HG02610 (cell line): Measurements from ENCODE around the gene TCERG1L.

Experiments
- ATAC-seq: cut with Tn5 transposase; IDR thresholded peaks from one replicate; pipeline ENCODE4 v1.9.1; 2021; ENCODE audit warnings: mild to moderate bottlenecking, moderate library complexity; ENCODE audit not compliant: unreplicated experiment

Gene TCERG1L

DNA sequence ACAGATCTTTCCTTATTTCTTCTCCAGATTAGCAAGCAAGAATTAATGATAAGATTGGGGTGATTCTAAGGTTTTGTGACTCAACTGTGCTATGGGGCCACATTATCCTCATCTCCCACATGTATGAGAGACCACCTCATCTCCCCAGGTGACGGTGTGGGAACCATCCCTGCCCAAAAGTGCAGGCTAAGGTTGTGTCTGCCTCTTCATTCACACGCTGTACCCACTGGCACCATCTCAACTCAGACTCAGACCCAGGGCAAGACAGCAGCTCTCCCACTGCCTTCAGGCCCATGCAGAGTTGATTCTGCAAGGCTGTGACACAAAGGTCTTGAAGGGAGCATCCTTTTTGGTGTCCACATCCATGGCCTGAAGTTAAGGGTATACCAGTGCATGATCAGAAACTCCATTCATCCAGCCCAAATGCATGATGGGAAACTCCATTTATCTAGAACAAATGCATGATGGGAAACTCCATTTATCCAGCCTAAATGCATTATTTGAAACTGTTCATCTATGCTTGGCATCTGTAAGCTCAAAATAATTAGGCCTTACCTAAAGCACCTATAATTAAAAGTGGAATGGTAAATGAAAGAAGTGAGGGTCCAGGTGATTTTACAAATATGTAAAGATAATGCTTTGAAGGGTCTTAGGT is 99.4 kb downstream of the TCERG1L start:
- no peak for ATAC-seq

DNA sequence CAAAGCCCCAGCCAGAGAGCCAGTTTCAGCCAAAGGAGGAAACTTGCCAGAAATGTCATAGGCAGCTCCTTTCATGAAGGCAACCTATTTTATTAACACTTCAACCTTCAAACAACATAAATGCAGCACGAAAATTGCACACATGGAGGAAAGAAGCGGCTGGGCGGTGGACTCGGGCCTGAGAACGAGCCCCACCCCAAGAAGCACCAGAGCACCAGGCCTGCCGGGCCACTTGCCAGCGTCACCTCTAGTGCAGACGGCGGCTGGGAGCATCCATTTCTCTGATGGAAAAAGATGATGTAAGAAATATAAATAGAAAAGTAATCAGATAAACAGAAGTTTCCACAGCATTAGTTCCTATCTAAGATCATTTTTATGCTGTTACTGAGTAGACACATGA is 100.0 kb downstream of the TCERG1L start:
- no peak for ATAC-seq

DNA sequence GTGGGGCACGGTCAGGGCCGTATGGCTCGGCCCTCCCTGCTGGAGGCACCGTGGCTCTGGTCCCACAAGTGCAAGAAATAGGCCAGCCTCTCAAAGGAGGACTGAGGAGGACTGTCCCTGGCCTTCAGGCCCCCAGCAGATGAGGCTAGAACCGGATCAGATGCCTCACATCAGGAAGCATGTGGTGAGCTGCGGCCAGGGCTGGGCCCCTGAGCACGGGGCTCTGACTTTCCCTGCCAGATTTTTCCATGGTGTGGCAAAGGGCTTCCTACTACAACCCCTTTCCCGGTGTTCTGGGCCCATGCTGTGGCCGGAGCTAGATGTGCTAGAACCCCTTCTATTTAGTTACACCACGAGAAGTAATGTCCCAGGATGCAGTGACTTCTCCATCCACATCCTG is 100.4 kb downstream of the TCERG1L start:
- no peak for ATAC-seq

DNA sequence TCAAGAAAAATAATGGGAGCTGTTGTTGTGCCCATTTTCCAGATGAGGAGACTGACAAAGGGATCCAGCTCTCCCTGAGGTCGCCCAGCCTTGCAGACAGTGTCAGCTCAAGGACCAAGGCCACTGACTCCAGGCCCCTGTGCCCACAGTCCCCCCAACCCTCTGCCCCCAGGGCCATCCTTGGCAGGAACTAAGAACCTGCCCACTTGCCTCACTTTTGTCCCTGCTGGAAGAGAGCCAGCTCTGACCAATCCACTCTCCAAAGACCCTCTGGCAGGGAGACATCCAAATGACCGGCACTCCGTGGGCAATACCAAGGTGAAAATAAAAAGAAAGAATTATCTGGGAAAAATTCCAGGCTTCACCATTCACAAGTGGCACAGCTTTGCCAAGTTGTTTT is 101.3 kb downstream of the TCERG1L start:
- ATAC-seq: no peak

DNA sequence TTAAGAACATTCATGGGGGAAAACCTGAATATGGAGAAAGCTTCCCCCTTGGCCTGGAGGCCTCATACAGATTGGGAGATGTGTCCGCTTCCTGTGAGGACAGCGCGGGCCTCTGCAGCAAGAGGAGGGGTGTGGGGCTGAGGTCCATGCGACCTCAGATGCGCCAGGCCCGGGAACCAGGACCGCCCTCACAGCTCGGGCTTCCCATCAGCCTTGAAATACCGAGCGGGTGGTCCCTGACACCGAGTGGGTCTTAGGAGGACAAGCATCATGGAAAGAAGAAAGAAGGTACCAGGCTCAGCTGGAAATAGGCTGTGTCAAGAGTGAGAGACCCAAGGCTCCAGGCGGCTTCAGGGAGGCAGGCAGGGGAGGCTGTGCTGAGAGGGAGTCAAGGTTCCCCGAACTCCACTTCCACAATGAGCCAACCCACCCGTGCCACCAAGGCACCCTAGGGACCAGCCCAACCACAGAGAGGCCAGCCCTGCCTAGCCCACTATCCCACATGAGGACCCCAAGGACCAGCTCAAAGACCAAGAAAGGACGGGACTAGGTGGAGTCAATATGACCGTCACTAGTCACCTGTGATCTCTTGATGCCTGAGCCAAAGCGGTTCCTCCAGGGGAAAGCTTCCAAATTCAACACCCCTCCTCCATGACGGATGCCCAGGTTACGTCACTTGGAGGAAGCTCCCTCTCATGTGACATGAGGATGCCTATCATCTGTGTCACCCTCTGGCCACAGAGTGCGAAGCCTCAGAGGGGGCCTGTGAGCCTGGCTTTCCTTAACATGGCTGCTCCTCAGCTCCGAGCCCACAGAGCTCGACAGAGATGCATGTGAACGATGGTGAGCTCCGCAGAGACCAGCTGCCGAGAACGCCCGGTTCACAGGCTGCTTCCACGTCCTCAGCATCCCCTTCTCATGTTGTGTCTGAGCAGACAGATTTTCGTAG is 103.7 kb downstream of the TCERG1L start:
- no peak for ATAC-seq

DNA sequence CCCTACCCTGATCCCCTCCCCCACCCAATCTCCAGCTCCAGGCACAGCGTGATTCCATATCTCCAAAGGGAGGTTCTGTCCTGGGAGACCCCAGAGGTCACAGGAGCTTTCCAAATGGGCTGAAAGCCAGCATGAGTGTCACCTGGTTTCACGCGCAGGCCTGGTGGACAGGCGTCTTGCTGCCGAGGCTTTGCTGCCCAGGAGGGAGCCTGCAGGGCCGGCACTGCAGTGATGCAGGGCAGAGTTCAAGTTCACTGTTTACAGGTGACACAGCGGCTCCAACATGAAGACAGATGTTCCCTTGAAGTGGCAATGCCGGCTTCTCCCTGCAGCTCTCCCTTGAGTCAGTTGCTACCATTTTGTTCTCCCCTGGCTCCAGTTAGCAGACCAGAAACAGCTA is 104.3 kb downstream of the TCERG1L start:
- no peak for ATAC-seq

DNA sequence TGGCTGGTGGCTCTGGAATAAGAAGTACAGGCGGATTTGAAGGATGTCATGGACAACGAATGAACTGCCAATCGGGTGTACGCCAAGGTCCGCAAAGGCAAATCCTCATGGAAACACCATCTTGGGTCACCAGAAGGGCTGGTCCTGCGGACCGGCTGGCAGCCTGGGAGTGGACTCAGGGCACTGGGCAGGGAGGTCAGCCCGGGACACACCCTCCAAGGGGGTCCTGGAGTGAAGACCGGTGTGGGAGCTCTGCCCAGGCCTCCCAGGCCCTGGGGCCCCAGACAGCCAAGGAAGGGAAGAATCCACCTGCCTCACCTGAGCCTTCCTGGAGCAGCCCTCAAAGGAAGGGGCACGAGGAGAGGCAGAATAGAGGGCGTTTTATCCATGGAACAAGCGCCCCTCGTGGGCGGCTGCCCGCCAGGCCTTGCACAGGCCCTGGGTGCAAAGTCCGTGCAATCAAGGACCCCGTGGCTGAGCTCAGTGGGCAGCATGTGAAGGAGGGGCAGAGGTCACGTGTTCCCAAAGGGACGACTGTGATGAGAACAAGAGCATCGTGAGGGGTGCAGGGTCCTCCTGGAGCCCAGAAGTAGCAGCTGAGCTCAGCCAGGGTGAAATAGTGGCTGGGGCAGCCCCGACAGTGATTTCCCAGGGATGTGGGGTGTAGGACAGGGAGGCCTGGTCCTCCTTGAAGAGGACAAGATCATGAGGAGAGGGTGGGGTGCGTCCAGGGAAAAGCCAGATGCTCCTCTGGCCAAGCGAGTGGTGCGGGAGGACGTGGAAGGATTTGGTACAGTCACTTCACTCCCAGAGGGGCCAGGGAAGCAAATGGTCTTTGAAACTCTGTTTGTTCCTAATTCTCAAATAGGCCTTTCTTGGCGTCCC is 105.2 kb downstream of the TCERG1L start:
- no peak for ATAC-seq

DNA sequence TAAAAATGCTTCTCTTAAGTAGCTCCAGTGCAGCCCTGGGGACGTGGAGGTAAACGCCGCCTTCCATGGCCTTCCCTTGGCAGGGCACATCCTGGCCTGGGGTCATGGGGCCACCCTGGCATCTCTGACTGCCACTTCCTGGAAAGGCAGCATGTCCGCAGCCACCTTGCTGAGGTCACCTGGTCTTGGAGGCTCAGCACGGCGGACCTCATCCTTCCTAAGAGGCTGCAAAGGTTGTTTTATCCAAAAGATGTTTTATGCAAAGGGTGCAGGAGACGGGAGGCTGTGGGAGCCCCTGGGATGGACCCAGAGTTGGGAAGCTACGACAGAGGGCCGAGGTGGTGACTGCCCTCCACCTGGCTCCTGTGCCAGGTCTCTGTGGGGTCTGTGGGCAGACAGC is 106.0 kb downstream of the TCERG1L start:
- no peak for ATAC-seq

DNA sequence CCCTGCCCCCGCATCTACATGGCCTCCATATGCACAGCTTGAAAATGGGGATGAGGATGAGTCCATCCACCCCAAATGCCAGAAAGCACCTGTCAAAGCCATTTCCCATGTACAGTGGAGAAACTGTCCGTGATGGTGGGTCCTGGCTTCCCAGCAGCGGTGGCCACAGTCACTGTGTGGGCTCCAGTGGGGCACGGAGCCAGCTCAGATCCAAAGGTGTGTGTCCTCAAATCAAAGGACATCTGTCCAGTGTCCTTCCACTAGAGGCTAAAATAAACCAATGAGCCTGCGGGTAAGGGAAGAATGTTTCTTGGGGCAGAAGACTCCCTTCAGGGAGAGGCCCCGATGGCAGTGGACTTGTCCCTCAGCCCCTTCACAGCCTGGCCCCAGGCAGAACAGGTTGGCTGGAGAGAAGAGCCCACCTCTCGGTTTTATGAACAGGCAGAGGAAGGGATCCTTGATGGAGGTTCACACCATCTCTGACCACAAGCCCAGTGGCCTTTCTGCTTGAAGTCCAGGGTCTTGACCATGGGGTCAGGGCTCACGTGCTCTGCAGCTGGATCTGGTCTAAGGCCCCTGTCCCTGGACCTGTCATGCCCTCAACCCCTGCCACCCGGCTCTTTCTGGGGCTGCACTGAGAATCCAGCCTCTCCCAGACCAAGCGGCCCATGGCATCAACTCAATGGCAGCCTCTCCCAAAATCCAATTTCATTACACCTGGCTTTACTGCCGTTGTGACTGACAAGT is 106.9 kb downstream of the TCERG1L start:
- no peak for ATAC-seq

DNA sequence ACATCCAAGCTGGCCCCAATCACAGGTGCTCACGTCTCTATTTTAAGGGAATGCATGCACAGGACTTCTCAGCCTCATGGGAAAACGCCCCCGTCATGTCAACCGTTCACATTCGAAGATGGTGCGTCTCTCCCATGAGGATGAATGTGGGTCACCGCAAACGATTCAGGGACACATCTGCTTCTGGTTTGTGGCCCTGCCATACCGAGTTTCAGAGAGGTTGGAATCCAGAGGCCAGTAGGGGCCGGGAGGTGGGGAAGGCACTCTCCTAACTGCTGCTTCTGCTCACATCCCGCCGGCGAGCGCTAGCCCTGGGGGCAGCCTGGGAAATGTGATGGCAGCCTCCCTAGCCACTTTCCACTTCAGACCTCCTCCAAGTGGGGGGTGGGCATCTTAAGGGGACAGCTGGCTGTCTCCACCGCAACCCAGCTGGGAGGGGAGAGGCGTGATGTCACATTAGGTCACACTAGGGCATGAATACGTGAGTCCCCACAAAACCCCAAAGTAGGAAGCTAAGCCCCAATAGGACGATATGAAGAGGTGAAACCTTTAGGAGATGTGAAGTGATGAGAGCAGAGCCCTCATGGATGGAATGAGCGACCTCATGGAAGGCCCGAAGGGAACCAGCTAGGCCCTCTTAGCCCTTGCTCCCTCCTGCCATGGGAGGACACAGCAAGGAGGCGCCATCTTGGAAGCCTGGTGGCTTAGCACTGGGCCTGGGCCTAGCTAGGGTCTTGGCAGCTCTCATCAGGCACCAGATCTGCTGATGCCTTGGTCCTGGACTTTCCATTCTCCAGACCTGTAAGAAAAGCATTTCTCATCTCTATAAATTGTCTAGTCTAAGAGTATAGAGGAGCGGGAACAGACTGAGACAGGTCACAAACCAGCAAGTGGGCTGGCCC is 107.8 kb downstream of the TCERG1L start:
- no peak for ATAC-seq

DNA sequence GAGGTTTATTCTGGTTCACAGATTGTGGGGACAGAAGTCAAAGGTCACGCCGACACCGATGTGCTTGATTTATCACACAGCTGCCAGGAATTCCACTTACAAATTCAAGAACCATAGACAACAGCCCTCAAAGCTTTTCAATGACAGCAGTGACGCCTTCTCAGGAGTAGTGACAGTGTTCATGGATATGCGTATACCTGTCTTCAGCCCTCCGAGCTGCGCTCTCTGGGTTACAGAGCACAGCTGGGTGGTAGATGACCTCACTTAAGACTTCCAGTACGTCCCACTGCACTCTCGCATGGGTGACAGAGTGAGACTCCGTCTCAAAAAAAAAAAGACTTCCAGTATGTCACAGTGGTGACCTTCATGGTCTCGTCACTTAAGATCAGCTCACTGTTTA is 108.5 kb downstream of the TCERG1L start:
- ATAC-seq: no peak

DNA sequence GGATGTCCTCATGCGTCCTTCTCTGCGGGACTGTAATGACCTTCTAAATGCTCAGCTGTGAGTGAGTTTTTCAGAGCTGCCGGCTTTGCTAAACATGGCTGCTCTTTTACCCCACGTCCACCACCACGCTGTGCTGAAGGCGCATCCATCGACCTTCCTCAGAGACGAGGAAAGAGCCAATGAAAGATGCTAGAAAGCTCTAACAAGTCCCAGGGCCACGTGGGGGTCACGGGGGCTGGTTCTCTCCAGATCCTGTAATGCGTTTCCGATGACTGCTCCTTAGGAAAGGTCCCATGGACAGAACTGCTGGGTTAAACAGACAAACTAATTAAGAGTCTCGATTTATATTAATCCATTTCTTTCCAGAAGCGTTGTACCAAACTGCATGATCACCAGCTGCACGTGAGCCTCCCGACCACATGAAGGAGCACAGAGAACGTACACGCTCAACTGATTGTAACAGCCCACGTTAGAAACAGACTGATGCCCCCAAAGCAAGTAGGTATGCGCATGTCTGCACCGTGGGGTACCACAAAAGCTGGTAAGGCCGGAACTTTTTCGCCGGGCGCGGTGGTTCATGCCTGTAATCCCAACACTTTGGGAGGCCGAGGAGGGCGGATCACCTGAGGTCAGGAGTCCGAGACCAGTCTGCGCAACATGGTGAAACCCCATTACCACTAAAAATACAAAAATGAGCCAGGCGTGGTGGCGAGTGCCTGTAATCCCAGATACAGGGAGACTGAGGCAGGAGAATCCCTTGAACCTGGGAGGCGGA is 109.6 kb downstream of the TCERG1L start:
- no peak for ATAC-seq

DNA sequence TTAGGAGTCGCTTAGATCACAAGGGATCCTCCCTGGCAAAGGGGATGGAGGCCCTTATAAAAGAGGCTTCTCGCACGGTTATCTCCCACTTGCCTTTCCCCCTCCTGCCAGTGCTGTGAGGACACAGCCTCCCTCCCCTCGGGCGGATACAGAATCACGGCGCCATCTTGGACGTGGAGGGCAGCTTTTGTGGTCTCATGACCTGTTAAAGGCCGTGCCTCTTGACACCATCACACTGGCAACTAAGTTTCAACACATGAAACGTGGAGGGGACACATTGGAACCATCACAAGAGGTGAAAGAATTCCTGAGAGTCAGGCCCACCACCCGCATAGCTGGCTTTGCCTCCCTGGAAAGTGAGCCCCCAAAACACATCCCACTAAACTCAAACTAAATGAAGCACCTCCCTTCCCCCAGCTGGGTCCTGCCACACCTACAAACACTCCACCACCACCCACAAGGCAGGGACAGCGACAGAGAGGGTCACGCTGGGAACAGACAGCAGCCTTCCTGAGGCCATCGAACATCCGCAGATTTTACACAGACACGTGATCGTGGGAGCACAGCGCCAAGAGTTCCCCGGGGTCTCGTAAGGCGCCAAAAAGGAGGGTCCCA is 110.6 kb downstream of the TCERG1L start:
- ATAC-seq: no peak

DNA sequence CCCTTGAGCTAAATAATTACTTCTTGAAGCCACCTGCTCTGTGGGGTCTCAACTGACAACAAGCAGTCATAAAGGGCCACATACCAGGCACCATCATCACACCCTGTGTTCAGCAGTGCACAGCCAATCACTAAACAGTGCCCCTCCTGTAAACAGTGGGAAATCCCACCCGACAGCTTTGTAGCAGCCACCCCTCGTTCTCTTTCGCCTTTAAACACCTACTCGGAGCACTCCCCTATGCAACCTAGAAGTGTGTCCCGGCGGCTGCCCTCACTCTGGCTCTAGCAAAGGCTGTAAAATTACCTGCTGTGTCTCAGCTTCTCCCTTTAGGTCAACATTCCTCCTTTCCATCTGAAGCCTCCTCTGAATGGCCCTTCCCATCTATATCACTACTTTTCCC is 111.9 kb downstream of the TCERG1L start:
- ATAC-seq: no peak

DNA sequence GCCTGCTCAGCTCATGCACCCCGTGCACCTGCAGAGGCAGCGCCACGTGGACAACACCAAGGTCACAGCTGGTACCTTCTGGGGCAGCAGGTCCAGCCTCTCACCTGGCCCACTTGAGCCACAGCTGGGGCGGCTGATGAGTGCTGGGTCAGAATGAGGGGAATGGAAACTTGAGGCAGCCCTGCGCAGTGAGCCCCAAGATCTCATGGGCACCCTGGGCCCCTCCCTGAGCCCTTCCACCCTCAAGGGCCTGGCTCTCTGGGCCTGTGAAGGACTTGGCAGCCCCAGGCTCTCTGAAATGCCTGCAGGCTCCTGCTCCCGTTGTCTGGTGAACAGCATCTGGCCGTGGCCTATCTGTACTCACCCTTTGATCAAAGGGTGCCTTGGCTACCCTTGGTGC is 112.7 kb downstream of the TCERG1L start:
- ATAC-seq: no peak

DNA sequence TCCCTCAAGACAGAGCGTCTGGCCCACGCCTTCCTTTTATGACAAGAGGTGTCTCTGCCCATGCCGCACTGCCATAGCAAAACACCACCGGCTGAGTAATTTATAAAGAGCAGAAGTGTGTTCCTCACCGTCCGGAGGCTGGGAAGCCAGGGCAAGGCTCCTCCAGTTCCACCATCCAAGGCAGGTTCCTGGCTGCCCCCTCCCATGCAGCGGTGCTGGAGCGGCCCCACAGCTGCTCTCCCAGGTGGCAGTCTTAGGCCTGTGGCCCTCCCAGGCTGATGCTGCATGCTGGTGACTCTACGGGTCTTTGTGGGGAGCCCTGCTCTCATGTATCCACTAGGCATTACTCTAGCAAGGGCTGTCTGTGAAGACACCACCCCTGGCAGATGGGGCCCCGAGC is 113.1 kb downstream of the TCERG1L start:
- ATAC-seq: no peak

DNA sequence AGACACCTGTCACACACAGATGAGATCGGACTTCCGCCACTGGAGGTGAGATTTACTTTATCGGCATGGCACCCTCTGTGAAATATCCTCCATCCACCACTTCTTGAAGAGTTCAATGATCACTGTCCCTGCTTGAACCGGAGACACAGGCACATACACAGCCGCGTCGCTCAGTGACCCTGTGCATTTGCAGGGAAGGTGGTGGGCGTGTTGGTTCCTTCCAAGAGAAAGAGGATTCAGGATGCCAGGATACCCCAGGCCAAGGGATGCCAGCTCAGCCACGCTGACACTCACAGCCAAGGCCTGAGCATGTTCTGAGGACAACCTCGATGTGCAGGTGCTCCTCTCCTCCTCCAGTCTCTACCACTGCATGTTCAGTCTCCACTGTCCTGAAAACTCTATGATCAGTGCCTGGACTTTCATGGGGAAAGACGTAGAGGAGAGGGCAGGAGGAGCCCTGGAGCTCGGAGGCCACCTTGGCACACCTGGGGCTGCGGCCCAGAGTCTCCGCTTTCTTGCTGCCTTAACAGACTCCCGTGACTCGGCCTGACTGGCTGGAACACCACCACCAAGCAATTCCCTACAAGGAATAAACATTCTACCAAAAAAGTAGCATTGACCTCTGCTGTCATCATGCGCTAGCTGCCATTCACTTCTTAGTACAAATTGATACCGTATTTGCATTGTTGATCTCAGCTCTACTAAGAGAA is 115.2 kb downstream of the TCERG1L start:
- no peak for ATAC-seq
